ENCODE measurements around the gene HSD11B1L.

The HSD11B1L gene

GRCh38 chr19:5707576-5708575, 27.0 kb downstream of the HSD11B1L start:
- TF ChIP-seq CTCF (IDR thresholded peaks at IDR 0.05; ENCODE audit: low read depth, low read length), result no peak
- no peak for DNase-seq (ENCODE audit: low read depth in 2 of 2)
- no peak overlapping the region for H3K4me3 ChIP-seq (replicated peaks in 1 of 2; ENCODE audit: low read depth in 2 of 2, low read length in 2 of 2)

GRCh38 chr19:5711025-5711424, 30.2 kb downstream of the HSD11B1L start:
- no peak overlapping the region for H3K4me3 ChIP-seq (replicated peaks in 1 of 2; ENCODE audit: low read depth in 2 of 2, low read length in 2 of 2)
- no peak for DNase-seq (ENCODE audit: low read depth in 2 of 2)
- no peak for TF ChIP-seq CTCF (IDR thresholded peaks at IDR 0.05; ENCODE audit: low read depth, low read length)

GRCh38 chr19:5711713-5712161, 30.9 kb downstream of the HSD11B1L start:
- no peak for TF ChIP-seq CTCF (IDR thresholded peaks at IDR 0.05; ENCODE audit: low read depth, low read length)
- no peak for DNase-seq (ENCODE audit: low read depth in 2 of 2)
- no peak overlapping the region for H3K4me3 ChIP-seq (replicated peaks in 1 of 2; ENCODE audit: low read depth in 2 of 2, low read length in 2 of 2)

GRCh38 chr19:5713228-5713627, 32.4 kb downstream of the HSD11B1L start:
- H3K4me3 ChIP-seq (replicated peaks in 1 of 2; ENCODE audit: low read depth in 2 of 2, low read length in 2 of 2), result no peak overlapping the region
- DNase-seq (ENCODE audit: low read depth in 2 of 2), result no peak
- TF ChIP-seq CTCF (IDR thresholded peaks at IDR 0.05; ENCODE audit: low read depth, low read length), result no peak

GRCh38 chr19:5714816-5715215, 34.0 kb downstream of the HSD11B1L start:
- no peak for TF ChIP-seq CTCF (IDR thresholded peaks at IDR 0.05; ENCODE audit: low read depth, low read length)
- no peak overlapping the region for H3K4me3 ChIP-seq (replicated peaks in 1 of 2; ENCODE audit: low read depth in 2 of 2, low read length in 2 of 2)
- no peak for DNase-seq (ENCODE audit: low read depth in 2 of 2)

GRCh38 chr19:5717215-5717935, 36.5 kb downstream of the HSD11B1L start:
- no peak for TF ChIP-seq CTCF (IDR thresholded peaks at IDR 0.05; ENCODE audit: low read depth, low read length)
- no peak overlapping the region for H3K4me3 ChIP-seq (replicated peaks in 1 of 2; ENCODE audit: low read depth in 2 of 2, low read length in 2 of 2)
- no peak for DNase-seq (ENCODE audit: low read depth in 2 of 2)
